Neural crest cell (in vitro differentiated cells): ENCODE results near the gene GPR63. TPM values are rescaled to one million over a fixed set of nuclear protein-coding genes. Genes with fewer than 3 reads are reported as not detected.

Source experiments
- DNase-seq: peaks from one replicate; pipeline ENCODE4 v3.0.0; 2021; ENCODE audit warnings: low read depth, mixed read lengths, low spot score
- H3K27ac Mint-ChIP-seq: one replicate; pipeline ENCODE4 v1.8.0; 2021; ENCODE audit warnings: mild to moderate bottlenecking, mixed read lengths; ENCODE audit not compliant: unreplicated experiment
- H3K27me3 Mint-ChIP-seq: 2 replicates; pipeline ENCODE4 v1.8.0; 2021; ENCODE audit warnings: low read depth, mild to moderate bottlenecking, mixed read lengths
- H3K36me3 Mint-ChIP-seq: 2 replicates; pipeline ENCODE4 v1.8.0; 2021; ENCODE audit warnings: low read depth, mild to moderate bottlenecking, mixed read lengths
- H3K4me1 Mint-ChIP-seq: 2 replicates; pipeline ENCODE4 v1.8.0; 2021; ENCODE audit warnings: mixed read lengths
- H3K4me3 Mint-ChIP-seq: one replicate; pipeline ENCODE4 v1.8.0; 2021; ENCODE audit warnings: mild to moderate bottlenecking, mixed read lengths
- H3K9me3 Mint-ChIP-seq: 2 replicates; pipeline ENCODE4 v1.8.0; 2021; ENCODE audit warnings: mixed read lengths
- CTCF ChIP-seq: fragments of 200-600 bp; sonication (generic); conservative IDR thresholded peaks from 2 replicates; pipeline ENCODE4 v1.5.0; 2021; ENCODE audit warnings: antibody characterized with exemption, mild to moderate bottlenecking
- total RNA-seq: library from RNA; stranded (reverse); gene quantifications from 2 replicates; pipeline ENCODE4 v1.2.1, GENCODE V29; 2021

GPR63 gene
- total RNA-seq, 1 donor from 2014 or later = 6.0 TPM

DNA sequence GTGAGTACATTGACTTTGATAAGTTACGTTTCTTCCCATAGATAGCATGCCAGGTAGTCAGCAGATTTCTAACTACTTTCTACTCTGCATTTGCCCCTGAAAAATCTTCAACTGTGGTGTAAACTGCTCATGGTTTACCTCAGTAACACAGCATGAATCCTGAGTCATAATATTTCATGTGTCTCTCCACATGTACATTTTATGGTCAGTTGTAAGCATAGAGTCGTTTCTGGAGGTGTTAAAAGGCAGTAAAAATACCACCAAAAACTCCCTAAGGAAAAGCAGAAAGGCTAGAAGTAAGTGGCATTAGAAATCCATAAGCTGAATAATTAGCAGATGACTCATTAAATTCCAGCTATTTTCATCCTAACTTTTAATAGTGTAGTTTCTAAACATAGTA, 4.1 kb upstream of the GPR63 start:
- Mint-ChIP-seq H3K4me1 (peaks cover 4% of the 10 kb centered on the region), H3K9me3 (peaks cover 8% of the 10 kb centered on the region), H3K27ac (no peak overlapping the region), H3K36me3 (no peaks in the 10 kb centered on the region), H3K27me3 (peaks cover 22% of the 10 kb centered on the region), H3K4me3 (no peak overlapping the region)
- no peak for DNase-seq
- TF ChIP-seq CTCF = no peak

GRCh38 chr6:96836631-96837080, 621 bp downstream of the GPR63 start:
- Mint-ChIP-seq H3K4me3 (peak overlapping the region; percentile 99), H3K36me3 (no peaks in the 10 kb centered on the region), H3K4me1 (peaks cover 16% of the 10 kb centered on the region), H3K9me3 (no peaks in the 10 kb centered on the region), H3K27ac (peak overlapping the region; percentile 99), H3K27me3 (peaks cover 23% of the 10 kb centered on the region)
- peak; percentile 8 for DNase-seq
- TF ChIP-seq CTCF = no peak

GRCh38 chr6:96834070-96834469, 3.2 kb downstream of the GPR63 start:
- no peak for TF ChIP-seq CTCF
- H3K36me3 Mint-ChIP-seq = no peaks in the 10 kb centered on the region
- H3K4me3 Mint-ChIP-seq = no peak overlapping the region
- no peaks in the 10 kb centered on the region for H3K9me3 Mint-ChIP-seq
- DNase-seq = no peak
- peaks cover 19% of the 10 kb centered on the region for H3K27me3 Mint-ChIP-seq
- H3K27ac Mint-ChIP-seq = no peak overlapping the region
- peaks cover 16% of the 10 kb centered on the region for H3K4me1 Mint-ChIP-seq

DNA sequence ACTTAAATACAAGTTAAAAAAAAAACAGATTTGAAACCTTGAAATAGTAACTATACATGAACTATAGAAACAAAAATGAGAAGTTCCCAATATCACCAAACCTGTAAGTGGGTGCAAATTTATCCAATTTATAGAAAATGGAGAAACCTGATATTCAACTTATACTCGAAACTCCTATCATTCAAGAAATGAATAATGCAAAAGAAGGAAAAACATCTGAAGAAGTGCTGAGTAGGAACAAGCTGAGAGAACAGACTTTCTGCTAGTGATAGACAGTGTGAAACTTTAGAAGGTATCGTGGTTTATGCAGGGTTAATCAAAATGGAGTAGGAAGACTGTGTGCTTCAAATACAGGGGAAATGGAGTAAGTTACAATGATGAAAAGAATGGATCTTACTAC, 4.5 kb downstream of the GPR63 start:
- no peaks in the 10 kb centered on the region for H3K36me3 Mint-ChIP-seq
- H3K9me3 Mint-ChIP-seq = no peaks in the 10 kb centered on the region
- H3K27me3 Mint-ChIP-seq = peaks cover 8% of the 10 kb centered on the region
- no peak for TF ChIP-seq CTCF
- H3K4me3 Mint-ChIP-seq = no peak overlapping the region
- H3K4me1 Mint-ChIP-seq = peaks cover 16% of the 10 kb centered on the region
- no peak overlapping the region for H3K27ac Mint-ChIP-seq
- no peak for DNase-seq

DNA sequence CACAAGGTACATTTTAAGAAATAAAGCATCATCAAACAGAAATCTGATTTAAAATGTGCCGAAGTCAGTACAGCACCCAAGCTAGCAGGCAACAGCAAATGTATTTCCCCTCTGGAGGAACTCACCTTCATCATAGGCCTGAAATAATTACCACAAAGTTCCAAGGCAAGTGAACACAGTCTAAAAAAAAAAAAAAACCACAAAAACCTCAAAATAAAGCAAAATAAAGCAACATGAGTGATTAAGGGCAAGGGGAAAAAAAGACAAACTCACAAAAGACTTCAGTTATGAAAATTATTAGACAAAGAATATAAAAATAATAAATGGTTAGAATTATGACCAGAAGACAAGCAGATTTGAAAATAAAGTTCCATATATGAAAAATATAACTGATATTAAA, 10.4 kb downstream of the GPR63 start:
- peaks cover 2% of the 10 kb centered on the region for H3K9me3 Mint-ChIP-seq
- no peaks in the 10 kb centered on the region for H3K27me3 Mint-ChIP-seq
- no peak overlapping the region for H3K27ac Mint-ChIP-seq
- no peak overlapping the region for H3K4me3 Mint-ChIP-seq
- H3K36me3 Mint-ChIP-seq = peaks cover 4% of the 10 kb centered on the region
- H3K4me1 Mint-ChIP-seq = no peaks in the 10 kb centered on the region
- TF ChIP-seq CTCF = no peak
- DNase-seq = no peak

DNA sequence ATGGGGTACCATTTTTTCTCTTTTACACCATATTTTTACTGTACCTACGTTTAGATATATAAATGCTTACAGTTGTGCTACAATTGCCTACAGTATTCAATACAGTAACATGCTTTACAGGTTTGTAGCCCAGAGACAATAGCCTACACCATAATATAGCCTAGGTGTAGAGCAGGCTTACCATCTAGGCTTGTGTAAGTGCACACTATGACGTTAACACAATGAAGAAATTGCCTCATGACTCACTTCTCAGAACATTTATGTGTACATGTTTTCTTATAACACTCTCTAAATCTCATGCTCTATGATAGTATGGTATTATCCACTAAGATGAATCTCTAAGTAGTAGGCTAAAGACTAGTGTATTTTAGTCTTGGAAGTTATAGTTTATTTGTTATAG, 13.5 kb downstream of the GPR63 start:
- no peak for TF ChIP-seq CTCF
- H3K27me3 Mint-ChIP-seq = no peaks in the 10 kb centered on the region
- no peak overlapping the region for H3K4me3 Mint-ChIP-seq
- no peaks in the 10 kb centered on the region for H3K4me1 Mint-ChIP-seq
- peaks cover 2% of the 10 kb centered on the region for H3K9me3 Mint-ChIP-seq
- no peak overlapping the region for H3K27ac Mint-ChIP-seq
- H3K36me3 Mint-ChIP-seq = peaks cover 10% of the 10 kb centered on the region
- no peak for DNase-seq
